Measurements from ENCODE around the gene DIP2C. TPM values are rescaled to one million over a fixed set of nuclear protein-coding genes. Genes with fewer than 3 reads are reported as not detected.

The DIP2C gene
- total RNA-seq, 1 donor from 2014 or later, result 10.1 TPM

- Histone ChIP-seq H2AFZ (replicated peaks) (no peak overlapping the region), H3K4me1 (no peaks in the 10 kb centered on the region), H4K20me1 (ENCODE audit: low read depth) (no peaks in the 10 kb centered on the region), H3K4me2 (no peak overlapping the region), H3K36me3 (no peaks in the 10 kb centered on the region), H3K79me2 (ENCODE audit: low read depth) (no peaks in the 10 kb centered on the region), H3K27me3 (no peaks in the 10 kb centered on the region), H3K9ac (no peak overlapping the region), H3K4me3 (no peak overlapping the region), H3K9me3 (ENCODE audit: low read depth) (no peaks in the 10 kb centered on the region), H3F3A (ENCODE audit: low read depth) (peaks cover 3% of the 10 kb centered on the region), H3K27ac (no peak overlapping the region)
- TF ChIP-seq EZH2phosphoT487 (IDR thresholded peaks at IDR 0.05) (no peak), CTCF (IDR thresholded peaks at IDR 0.05) (no peak), EZH2 (IDR thresholded peaks at IDR 0.05) (no peak)
- Mint-ChIP-seq H3K27ac (no peak overlapping the region), H3K36me3 (peaks cover 28% of the 10 kb centered on the region), H3K27me3 (ENCODE audit: insufficient read depth, low read depth) (peaks cover 4% of the 10 kb centered on the region), H3K4me1 (peaks cover 5% of the 10 kb centered on the region), H3K4me3 (no peak overlapping the region), H3K9me3 (peaks cover 11% of the 10 kb centered on the region)
- DNase-seq (ENCODE audit: low spot score), result no peak
Observed at GRCh38 chr10:475709-476454, 213.6 kb downstream of the DIP2C start.

GRCh38 chr10:474946-475345 is 214.5 kb downstream of the DIP2C start:
- no peak for TF ChIP-seq EZH2 (IDR thresholded peaks at IDR 0.05)
- no peak overlapping the region for H3K4me2 ChIP-seq
- H3K9me3 ChIP-seq (ENCODE audit: low read depth), result no peaks in the 10 kb centered on the region
- no peaks in the 10 kb centered on the region for H3K79me2 ChIP-seq (ENCODE audit: low read depth)
- no peaks in the 10 kb centered on the region for H3K4me1 ChIP-seq
- no peak overlapping the region for H3K9ac ChIP-seq
- H3K36me3 Mint-ChIP-seq, result peaks cover 34% of the 10 kb centered on the region
- H3K27ac ChIP-seq, result no peak overlapping the region
- no peaks in the 10 kb centered on the region for H3K36me3 ChIP-seq
- H2AFZ ChIP-seq (replicated peaks), result no peak overlapping the region
- no peak overlapping the region for H3K4me3 Mint-ChIP-seq
- peaks cover 4% of the 10 kb centered on the region for H3K27me3 Mint-ChIP-seq (ENCODE audit: insufficient read depth, low read depth)
- no peak overlapping the region for H3K4me3 ChIP-seq
- H3K4me1 Mint-ChIP-seq, result peaks cover 4% of the 10 kb centered on the region
- no peak for DNase-seq (ENCODE audit: low spot score)
- no peaks in the 10 kb centered on the region for H3K27me3 ChIP-seq
- H3F3A ChIP-seq (ENCODE audit: low read depth), result peaks cover 3% of the 10 kb centered on the region
- H3K9me3 Mint-ChIP-seq, result peaks cover 11% of the 10 kb centered on the region
- H3K27ac Mint-ChIP-seq, result no peak overlapping the region
- H4K20me1 ChIP-seq (ENCODE audit: low read depth), result no peaks in the 10 kb centered on the region

- DNase-seq (ENCODE audit: low spot score), result no peak
- no peaks in the 10 kb centered on the region for H3K36me3 ChIP-seq
- no peak overlapping the region for H2AFZ ChIP-seq (replicated peaks)
- no peak overlapping the region for H3K27ac ChIP-seq
- no peak overlapping the region for H3K4me2 ChIP-seq
- no peaks in the 10 kb centered on the region for H3K9me3 ChIP-seq (ENCODE audit: low read depth)
- H3K4me3 Mint-ChIP-seq, result no peak overlapping the region
- H3K9ac ChIP-seq, result no peak overlapping the region
- H3F3A ChIP-seq (ENCODE audit: low read depth), result peaks cover 3% of the 10 kb centered on the region
- no peaks in the 10 kb centered on the region for H4K20me1 ChIP-seq (ENCODE audit: low read depth)
- H3K27me3 ChIP-seq, result no peaks in the 10 kb centered on the region
- H3K4me1 Mint-ChIP-seq, result peaks cover 4% of the 10 kb centered on the region
- H3K79me2 ChIP-seq (ENCODE audit: low read depth), result no peaks in the 10 kb centered on the region
- no peak overlapping the region for H3K27ac Mint-ChIP-seq
- TF ChIP-seq CTCF (IDR thresholded peaks at IDR 0.05) (no peak), EZH2phosphoT487 (IDR thresholded peaks at IDR 0.05) (no peak), EZH2 (IDR thresholded peaks at IDR 0.05) (no peak)
- no peaks in the 10 kb centered on the region for H3K4me1 ChIP-seq
- H3K27me3 Mint-ChIP-seq (ENCODE audit: insufficient read depth, low read depth), result peaks cover 4% of the 10 kb centered on the region
- H3K9me3 Mint-ChIP-seq, result peaks cover 11% of the 10 kb centered on the region
- peaks cover 38% of the 10 kb centered on the region for H3K36me3 Mint-ChIP-seq
- H3K4me3 ChIP-seq, result no peak overlapping the region
Observed at GRCh38 chr10:474406-474805, 215.1 kb downstream of the DIP2C start.

- Mint-ChIP-seq H3K27ac (no peak overlapping the region), H3K36me3 (peaks cover 49% of the 10 kb centered on the region), H3K27me3 (ENCODE audit: insufficient read depth, low read depth) (peaks cover 2% of the 10 kb centered on the region), H3K4me3 (no peak overlapping the region), H3K4me1 (peaks cover 4% of the 10 kb centered on the region), H3K9me3 (peaks cover 3% of the 10 kb centered on the region)
- Histone ChIP-seq H4K20me1 (ENCODE audit: low read depth) (no peaks in the 10 kb centered on the region), H2AFZ (replicated peaks) (no peak overlapping the region), H3F3A (ENCODE audit: low read depth) (no peaks in the 10 kb centered on the region), H3K27me3 (no peaks in the 10 kb centered on the region), H3K4me1 (no peaks in the 10 kb centered on the region), H3K4me3 (no peak overlapping the region), H3K27ac (no peak overlapping the region), H3K36me3 (no peaks in the 10 kb centered on the region), H3K9me3 (ENCODE audit: low read depth) (no peaks in the 10 kb centered on the region), H3K4me2 (no peak overlapping the region), H3K79me2 (ENCODE audit: low read depth) (no peaks in the 10 kb centered on the region), H3K9ac (no peak overlapping the region)
- TF ChIP-seq CTCF (IDR thresholded peaks at IDR 0.05), result no peak
- TF ChIP-seq EZH2 (IDR thresholded peaks at IDR 0.05), result no peak
- no peak for TF ChIP-seq EZH2phosphoT487 (IDR thresholded peaks at IDR 0.05)
- DNase-seq (ENCODE audit: low spot score), result no peak
Observed at GRCh38 chr10:472241-472910, 217.1 kb downstream of the DIP2C start.

Data from neural progenitor cell (in vitro differentiated cells).